ENCODE results near the gene EFR3B.
"Not testable (repeated sequence)": the region's sequence is repeated elsewhere in the genome, so short reads cannot be mapped to it uniquely, and the experiment has no call there.

Gene EFR3B

GRCh38 chr2:25074826-25075225 is 33.0 kb downstream of the EFR3B start:
- DNase-seq = no peak

- DNase-seq = no peak
Observed at GRCh38 chr2:25076749-25077148, 34.9 kb downstream of the EFR3B start.

- no peak for DNase-seq
Observed at GRCh38 chr2:25077789-25078169, 35.9 kb downstream of the EFR3B start.

- no peak for DNase-seq
Observed at GRCh38 chr2:25078170-25079049, 36.5 kb downstream of the EFR3B start.

GRCh38 chr2:25079050-25079635 is 37.3 kb downstream of the EFR3B start:
- no peak for DNase-seq

- DNase-seq = no peak
Observed at GRCh38 chr2:25081237-25081790, 39.4 kb downstream of the EFR3B start.

- no peak for DNase-seq
Observed at GRCh38 chr2:25082002-25082622, 40.2 kb downstream of the EFR3B start.

GRCh38 chr2:25085761-25086560 is 44.1 kb downstream of the EFR3B start:
- no peak for DNase-seq

- DNase-seq = no peak
Observed at GRCh38 chr2:25088817-25089516, 47.1 kb downstream of the EFR3B start.

GRCh38 chr2:25089605-25090315 is 47.9 kb downstream of the EFR3B start:
- DNase-seq = no peak

GRCh38 chr2:25090801-25091200 is 48.9 kb downstream of the EFR3B start:
- no peak for DNase-seq

GRCh38 chr2:25091265-25091664 is 49.4 kb downstream of the EFR3B start:
- DNase-seq = no peak

- DNase-seq = no peak
Observed at GRCh38 chr2:25098056-25098455, 56.2 kb downstream of the EFR3B start.

GRCh38 chr2:25098670-25099486 is 57.0 kb downstream of the EFR3B start:
- no peak for DNase-seq

GRCh38 chr2:25102352-25102751 is 60.5 kb downstream of the EFR3B start:
- DNase-seq = not testable (repeated sequence)

- no peak for DNase-seq
Observed at GRCh38 chr2:25103287-25103871, 61.5 kb downstream of the EFR3B start.

- DNase-seq = peak; percentile 59
Observed at GRCh38 chr2:25104736-25105135, 62.9 kb downstream of the EFR3B start.

GRCh38 chr2:25105336-25106085 is 63.6 kb downstream of the EFR3B start:
- no peak for DNase-seq

- DNase-seq = no peak
Observed at GRCh38 chr2:25109822-25110221, 67.9 kb downstream of the EFR3B start.
